Measurements from ENCODE around the gene B3GLCT.

Gene B3GLCT

DNA sequence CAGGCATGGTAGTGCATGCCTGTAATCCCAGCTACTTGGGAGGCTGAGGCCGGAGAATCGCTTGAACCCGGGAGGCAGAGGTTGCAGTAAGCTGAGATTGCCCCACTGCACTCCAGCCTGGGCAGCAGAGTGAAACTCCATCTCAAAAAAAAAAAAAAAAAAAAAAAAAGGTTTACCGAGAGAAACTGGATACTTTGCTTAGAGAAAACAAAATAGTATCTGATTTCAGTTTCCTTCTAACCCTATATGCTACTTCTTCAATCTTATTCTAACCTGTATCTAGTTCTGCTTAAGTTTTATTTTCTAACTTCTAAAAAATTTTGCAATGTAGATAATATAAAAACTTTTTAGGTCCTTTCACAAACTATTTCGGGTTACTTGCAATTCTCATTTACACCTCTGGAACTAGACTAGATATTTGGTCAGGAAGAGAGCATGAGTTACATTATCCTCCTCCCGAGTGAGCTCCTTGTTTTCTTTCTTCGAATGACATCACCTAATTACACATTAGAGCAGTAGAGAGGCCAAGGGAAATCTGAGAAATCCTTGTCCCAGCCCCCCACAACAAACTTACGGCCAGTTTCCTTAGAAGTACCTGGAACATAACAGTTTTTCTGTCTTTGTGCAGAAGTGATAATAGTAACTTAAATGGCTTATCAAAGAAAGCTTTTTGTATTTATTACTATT, 128.9 kb downstream of the B3GLCT start:
- H3K27ac ChIP-seq (ENCODE audit: low read length) = no peak overlapping the region

GRCh38 chr13:31330236-31330635, 130.5 kb downstream of the B3GLCT start:
- DNase-seq = no peak
- H3F3A ChIP-seq (ENCODE audit: insufficient read depth, low read length) = no peaks in the 10 kb centered on the region
- no peaks in the 10 kb centered on the region for H3K9me3 ChIP-seq (replicated peaks; ENCODE audit: insufficient read depth, low read length)
- H3K27ac ChIP-seq (ENCODE audit: low read length) = no peak overlapping the region
- no peaks in the 10 kb centered on the region for H3K9me2 ChIP-seq (replicated peaks; ENCODE audit: insufficient read depth, low read length)
- no peak overlapping the region for H2AFZ ChIP-seq (ENCODE audit: low read length)
- H3K36me3 ChIP-seq (replicated peaks; ENCODE audit: insufficient read depth, low read length) = no peaks in the 10 kb centered on the region
- TF ChIP-seq, protein P1, sequence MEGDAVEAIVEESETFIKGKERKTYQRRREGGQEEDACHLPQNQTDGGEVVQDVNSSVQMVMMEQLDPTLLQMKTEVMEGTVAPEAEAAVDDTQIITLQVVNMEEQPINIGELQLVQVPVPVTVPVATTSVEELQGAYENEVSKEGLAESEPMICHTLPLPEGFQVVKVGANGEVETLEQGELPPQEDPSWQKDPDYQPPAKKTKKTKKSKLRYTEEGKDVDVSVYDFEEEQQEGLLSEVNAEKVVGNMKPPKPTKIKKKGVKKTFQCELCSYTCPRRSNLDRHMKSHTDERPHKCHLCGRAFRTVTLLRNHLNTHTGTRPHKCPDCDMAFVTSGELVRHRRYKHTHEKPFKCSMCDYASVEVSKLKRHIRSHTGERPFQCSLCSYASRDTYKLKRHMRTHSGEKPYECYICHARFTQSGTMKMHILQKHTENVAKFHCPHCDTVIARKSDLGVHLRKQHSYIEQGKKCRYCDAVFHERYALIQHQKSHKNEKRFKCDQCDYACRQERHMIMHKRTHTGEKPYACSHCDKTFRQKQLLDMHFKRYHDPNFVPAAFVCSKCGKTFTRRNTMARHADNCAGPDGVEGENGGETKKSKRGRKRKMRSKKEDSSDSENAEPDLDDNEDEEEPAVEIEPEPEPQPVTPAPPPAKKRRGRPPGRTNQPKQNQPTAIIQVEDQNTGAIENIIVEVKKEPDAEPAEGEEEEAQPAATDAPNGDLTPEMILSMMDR (IDR thresholded peaks at IDR 0.05; ENCODE audit: low read length) = no peak
- no peak for TF ChIP-seq EZH2 (optimal IDR thresholded peaks at IDR 0.05; ENCODE audit: low read depth, low read length)
- H3K79me2 ChIP-seq (ENCODE audit: low read length) = no peaks in the 10 kb centered on the region
- no peaks in the 10 kb centered on the region for H4K20me1 ChIP-seq (ENCODE audit: insufficient read depth, low read length)
- no peak overlapping the region for H3K4me3 ChIP-seq (ENCODE audit: low read length)
- H3K27me3 ChIP-seq (replicated peaks; ENCODE audit: insufficient read depth, low read length) = no peaks in the 10 kb centered on the region
- no peak overlapping the region for H3K4me2 ChIP-seq (ENCODE audit: low read depth, low read length)
- H3K4me1 ChIP-seq (ENCODE audit: low read length) = no peaks in the 10 kb centered on the region
- no peak overlapping the region for H3K9ac ChIP-seq (ENCODE audit: low read length)

More for the DNA sequence above, 128.9 kb downstream of the B3GLCT start:
- Histone ChIP-seq H3K79me2 (ENCODE audit: low read length) (no peaks in the 10 kb centered on the region), H4K20me1 (ENCODE audit: insufficient read depth, low read length) (no peaks in the 10 kb centered on the region), H2AFZ (ENCODE audit: low read length) (no peak overlapping the region), H3K4me1 (ENCODE audit: low read length) (no peaks in the 10 kb centered on the region), H3K4me3 (ENCODE audit: low read length) (no peak overlapping the region), H3K9me2 (replicated peaks; ENCODE audit: insufficient read depth, low read length) (no peaks in the 10 kb centered on the region), H3K9me3 (replicated peaks; ENCODE audit: insufficient read depth, low read length) (no peaks in the 10 kb centered on the region), H3K9ac (ENCODE audit: low read length) (no peak overlapping the region), H3K4me2 (ENCODE audit: low read depth, low read length) (no peak overlapping the region), H3F3A (ENCODE audit: insufficient read depth, low read length) (no peaks in the 10 kb centered on the region), H3K27me3 (replicated peaks; ENCODE audit: insufficient read depth, low read length) (no peaks in the 10 kb centered on the region), H3K36me3 (replicated peaks; ENCODE audit: insufficient read depth, low read length) (no peaks in the 10 kb centered on the region)
- no peak for TF ChIP-seq EZH2phosphoT487 (IDR thresholded peaks at IDR 0.05; ENCODE audit: low read length)
- TF ChIP-seq EZH2 (optimal IDR thresholded peaks at IDR 0.05; ENCODE audit: low read depth, low read length) = no peak
- TF ChIP-seq, protein P1 (IDR thresholded peaks at IDR 0.05; ENCODE audit: low read length) = no peak
- DNase-seq = no peak

DNA sequence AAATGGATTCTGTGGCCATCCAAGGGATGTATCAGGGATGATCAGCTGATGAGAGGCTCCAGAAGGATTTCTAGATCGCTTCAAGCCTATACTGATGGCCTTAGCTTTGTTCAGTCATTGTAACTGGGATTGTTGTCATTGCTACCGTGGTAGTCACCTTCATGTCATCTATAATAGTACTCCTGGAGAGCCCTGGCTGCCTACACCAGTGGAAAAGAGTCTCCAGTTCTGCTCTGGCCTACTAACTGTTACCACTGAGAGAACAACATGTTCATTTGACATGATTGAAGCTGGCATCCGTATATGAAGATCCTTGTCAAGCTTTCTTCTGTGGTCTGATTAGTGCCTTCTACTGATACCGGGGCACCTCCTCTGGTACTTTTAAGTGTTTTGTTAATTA, 131.3 kb downstream of the B3GLCT start:
- H3K9me3 ChIP-seq (replicated peaks; ENCODE audit: insufficient read depth, low read length) = no peaks in the 10 kb centered on the region
- no peak overlapping the region for H3K9ac ChIP-seq (ENCODE audit: low read length)
- TF ChIP-seq, protein P1 (IDR thresholded peaks at IDR 0.05; ENCODE audit: low read length) = no peak
- no peak for TF ChIP-seq EZH2phosphoT487 (IDR thresholded peaks at IDR 0.05; ENCODE audit: low read length)
- TF ChIP-seq EZH2 (optimal IDR thresholded peaks at IDR 0.05; ENCODE audit: low read depth, low read length) = no peak
- DNase-seq = no peak
- no peak overlapping the region for H2AFZ ChIP-seq (ENCODE audit: low read length)
- no peaks in the 10 kb centered on the region for H3K36me3 ChIP-seq (replicated peaks; ENCODE audit: insufficient read depth, low read length)
- H3K27ac ChIP-seq (ENCODE audit: low read length) = no peak overlapping the region
- no peak overlapping the region for H3K4me3 ChIP-seq (ENCODE audit: low read length)
- H3K4me1 ChIP-seq (ENCODE audit: low read length) = no peaks in the 10 kb centered on the region
- no peaks in the 10 kb centered on the region for H3K79me2 ChIP-seq (ENCODE audit: low read length)
- no peaks in the 10 kb centered on the region for H3K9me2 ChIP-seq (replicated peaks; ENCODE audit: insufficient read depth, low read length)
- no peak overlapping the region for H3K4me2 ChIP-seq (ENCODE audit: low read depth, low read length)
- H4K20me1 ChIP-seq (ENCODE audit: insufficient read depth, low read length) = no peaks in the 10 kb centered on the region
- no peaks in the 10 kb centered on the region for H3K27me3 ChIP-seq (replicated peaks; ENCODE audit: insufficient read depth, low read length)
- H3F3A ChIP-seq (ENCODE audit: insufficient read depth, low read length) = no peaks in the 10 kb centered on the region
